GM23338 (cell line): ENCODE results near the gene PRKCH. TPM values are rescaled to one million over a fixed set of nuclear protein-coding genes. Genes with fewer than 3 reads are reported as not detected.
A peak's percentile ranks its signal among the peaks of the same experiment; 100 is the strongest.

ENCODE experiments used
- ATAC-seq: fragments of 200-7000 bp; cut with Tn5 transposase; 3 replicates; pipeline ENCODE4 v1.9.1; 2020
- DNase-seq: peaks from one replicate; pipeline ENCODE4 v3.0.0-alpha.2; 2015; ENCODE audit warnings: low spot score
- H2AFZ ChIP-seq: fragments of 200-600 bp; sonication (generic); 2 replicates; pipeline ENCODE4 v1.8.0; 2016; ENCODE audit warnings: antibody characterized with exemption, mild to moderate bottlenecking, moderate library complexity
- H3F3A ChIP-seq: fragments of 200-600 bp; sonication (generic); replicated peaks from 2 replicates; pipeline ENCODE4 v1.8.0; 2017; ENCODE audit warnings: antibody characterized with exemption, mixed run types, low read depth
- H3K27ac ChIP-seq: fragments of 200-600 bp; sonication (generic); 2 replicates; pipeline ENCODE4 v1.6.1; 2016; ENCODE audit warnings: low read depth
- H3K27me3 ChIP-seq: fragments of 200-600 bp; sonication (generic); 2 replicates; pipeline ENCODE4 v1.8.0; 2016; ENCODE audit warnings: mild to moderate bottlenecking, mixed run types, moderate library complexity; ENCODE audit not compliant: insufficient read depth
- H3K36me3 ChIP-seq: fragments of 200-600 bp; sonication (generic); 2 replicates; pipeline ENCODE4 v1.8.0; 2016; ENCODE audit warnings: mild to moderate bottlenecking; ENCODE audit not compliant: insufficient read depth
- H3K4me1 ChIP-seq: fragments of 200-600 bp; sonication (generic); 2 replicates; pipeline ENCODE4 v1.8.0; 2016; ENCODE audit warnings: mild to moderate bottlenecking, moderate library complexity; ENCODE audit not compliant: insufficient read depth
- H3K4me2 ChIP-seq: fragments of 200-600 bp; sonication (generic); 2 replicates; pipeline ENCODE4 v1.7.1; 2017; ENCODE audit warnings: mixed run types
- H3K4me3 ChIP-seq: fragments of 200-600 bp; sonication (generic); 2 replicates; pipeline ENCODE4 v1.6.1; 2016; ENCODE audit warnings: mixed run types
- H3K79me2 ChIP-seq: fragments of 200-600 bp; sonication (generic); replicated peaks from 2 replicates; pipeline ENCODE4 v1.8.0; 2017; ENCODE audit warnings: mild to moderate bottlenecking; ENCODE audit not compliant: insufficient read depth
- H3K9me2 ChIP-seq: fragments of 200-600 bp; sonication (generic); 2 replicates; pipeline ENCODE4 v1.8.0; 2017; ENCODE audit not compliant: insufficient read depth
- H4K20me1 ChIP-seq: fragments of 200-600 bp; sonication (generic); replicated peaks from 2 replicates; pipeline ENCODE4 v1.8.0; 2017; ENCODE audit warnings: mild to moderate bottlenecking; ENCODE audit not compliant: insufficient read depth
- H3K27ac Mint-ChIP-seq: 2 replicates; pipeline ENCODE4 v1.8.0; 2020; ENCODE audit warnings: inconsistent platforms, mild to moderate bottlenecking, moderate library complexity, mixed read lengths
- H3K27me3 Mint-ChIP-seq: 3 replicates; pipeline ENCODE4 v1.8.0; 2022; ENCODE audit warnings: low read depth, mild to moderate bottlenecking, moderate library complexity, mixed read lengths, inconsistent platforms; ENCODE audit not compliant: insufficient read depth, poor library complexity
- H3K36me3 Mint-ChIP-seq: 3 replicates; pipeline ENCODE4 v1.8.0; 2021; ENCODE audit warnings: low read depth, mild to moderate bottlenecking, inconsistent platforms, moderate library complexity, mixed read lengths
- H3K4me1 Mint-ChIP-seq: 3 replicates; pipeline ENCODE4 v1.8.0; 2020; ENCODE audit warnings: mild to moderate bottlenecking, inconsistent platforms, mixed read lengths
- H3K4me3 Mint-ChIP-seq: 3 replicates; pipeline ENCODE4 v1.8.0; 2021; ENCODE audit warnings: moderate library complexity, mild to moderate bottlenecking, inconsistent platforms, mixed read lengths
- H3K9me3 Mint-ChIP-seq: 3 replicates; pipeline ENCODE4 v1.8.0; 2020; ENCODE audit warnings: moderate library complexity, mild to moderate bottlenecking, inconsistent platforms, mixed read lengths
- CREB1 ChIP-seq: fragments of 250-450 bp; sonication (Bioruptor Pico); IDR thresholded peaks from 2 replicates; pipeline ENCODE4 v1.5.0; 2020; ENCODE audit warnings: low read depth, mild to moderate bottlenecking, moderate library complexity
- POLR2AphosphoS5 ChIP-seq: IDR thresholded peaks from 2 replicates; pipeline ENCODE4 v1.6.1; 2016; ENCODE audit warnings: antibody characterized with exemption, low read depth
- STAT1 ChIP-seq: IDR thresholded peaks from one replicate; pipeline ENCODE4 v1.6.1; 2016; ENCODE audit warnings: antibody characterized with exemption; ENCODE audit not compliant: unreplicated experiment
- ZNF114 ChIP-seq: fragments of 250-450 bp; sonication (Bioruptor Pico); IDR thresholded peaks from 2 replicates; pipeline ENCODE4 v1.5.0; 2020; ENCODE audit warnings: mild to moderate bottlenecking, moderate library complexity
- ZNF331 ChIP-seq: fragments of 250-450 bp; sonication (Bioruptor Pico); IDR thresholded peaks from 2 replicates; pipeline ENCODE4 v1.5.0; 2020; ENCODE audit warnings: low read depth, mild to moderate bottlenecking, moderate library complexity
- polyA plus RNA-seq: library from polyadenylated mRNA; unstranded; fragments of >200 nt; fragmentation: Nextera tagmentation; extraction: Ambion mirVana; gene quantifications from 2 replicates; pipeline ENCODE4 v1.2.1, GENCODE V29; 2016
- total RNA-seq: library from RNA; depleted of rRNA; stranded (reverse); fragments of >200 nt; shearing (Covaris generic); gene quantifications from 2 replicates; pipeline ENCODE4 v1.2.3, GENCODE V29; 2014
- TF ChIP-seq, protein P1 (sequence below): IDR thresholded peaks from 2 replicates; pipeline ENCODE4 v1.6.1; 2016; ENCODE audit warnings: antibody characterized with exemption
- TF ChIP-seq, protein P2 (sequence below): IDR thresholded peaks from one replicate; pipeline ENCODE4 v1.6.1; 2018; ENCODE audit warnings: antibody characterized with exemption; ENCODE audit not compliant: unreplicated experiment
- TF ChIP-seq, protein P3 (sequence below), 2 experiments: fragments of 200-600 bp in 1 of 2; sonication (generic) in 1 of 2; conservative IDR thresholded peaks; 2 replicates each; pipeline versions ENCODE4 v1.5.1 to v1.6.1; 2016 to 2017; ENCODE audit warnings: antibody characterized with exemption in 2 of 2, low read depth in 2 of 2, mild to moderate bottlenecking in 2 of 2, moderate library complexity in 1 of 2

The PRKCH gene
- total and polyA plus RNA-seq, 2 experiments from 2014 or later = 5.4 to 10.1 TPM

DNA sequence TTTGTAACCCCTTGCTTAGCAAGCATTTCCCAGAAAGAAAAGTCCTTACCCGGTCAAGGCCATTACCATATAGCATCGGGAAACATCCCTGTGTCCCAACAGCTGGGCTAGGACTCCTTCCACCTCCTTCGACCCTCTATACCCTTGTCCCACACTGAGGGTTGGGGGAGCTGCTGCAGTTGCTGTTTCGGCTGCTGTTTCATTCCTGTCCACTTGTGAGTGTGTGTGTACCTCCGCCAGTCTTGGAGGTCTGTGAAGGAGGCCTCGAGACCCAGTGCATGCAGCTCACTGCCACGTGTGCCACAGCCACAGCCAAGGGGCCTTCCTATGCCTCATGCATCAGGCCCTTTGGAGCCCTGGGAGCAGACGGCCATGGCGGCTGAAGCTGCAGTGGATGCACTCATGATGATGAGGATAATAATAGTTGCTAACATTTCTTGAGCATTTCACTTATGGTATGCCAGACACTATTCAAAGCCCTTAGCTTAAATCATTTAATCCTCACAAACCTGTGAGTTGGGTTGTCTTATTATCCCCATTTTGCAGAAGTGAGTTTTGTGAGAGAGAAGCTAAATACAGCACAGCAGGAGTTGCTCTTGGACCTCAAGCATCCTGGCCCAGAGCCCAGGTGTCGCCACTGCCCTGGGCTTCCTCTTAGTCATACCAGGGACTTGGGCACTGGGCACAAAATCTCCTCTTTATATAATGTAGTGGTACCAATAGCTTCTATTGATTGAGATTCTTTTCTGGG, 156.5 kb downstream of the PRKCH start:
- TF ChIP-seq, protein P1, sequence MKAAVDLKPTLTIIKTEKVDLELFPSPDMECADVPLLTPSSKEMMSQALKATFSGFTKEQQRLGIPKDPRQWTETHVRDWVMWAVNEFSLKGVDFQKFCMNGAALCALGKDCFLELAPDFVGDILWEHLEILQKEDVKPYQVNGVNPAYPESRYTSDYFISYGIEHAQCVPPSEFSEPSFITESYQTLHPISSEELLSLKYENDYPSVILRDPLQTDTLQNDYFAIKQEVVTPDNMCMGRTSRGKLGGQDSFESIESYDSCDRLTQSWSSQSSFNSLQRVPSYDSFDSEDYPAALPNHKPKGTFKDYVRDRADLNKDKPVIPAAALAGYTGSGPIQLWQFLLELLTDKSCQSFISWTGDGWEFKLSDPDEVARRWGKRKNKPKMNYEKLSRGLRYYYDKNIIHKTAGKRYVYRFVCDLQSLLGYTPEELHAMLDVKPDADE = no peak
- TF ChIP-seq ZNF331 (CRISPR knock-in tag) (no peak), ZNF114 (no peak), STAT1 (no peak)
- TF ChIP-seq, protein P2, sequence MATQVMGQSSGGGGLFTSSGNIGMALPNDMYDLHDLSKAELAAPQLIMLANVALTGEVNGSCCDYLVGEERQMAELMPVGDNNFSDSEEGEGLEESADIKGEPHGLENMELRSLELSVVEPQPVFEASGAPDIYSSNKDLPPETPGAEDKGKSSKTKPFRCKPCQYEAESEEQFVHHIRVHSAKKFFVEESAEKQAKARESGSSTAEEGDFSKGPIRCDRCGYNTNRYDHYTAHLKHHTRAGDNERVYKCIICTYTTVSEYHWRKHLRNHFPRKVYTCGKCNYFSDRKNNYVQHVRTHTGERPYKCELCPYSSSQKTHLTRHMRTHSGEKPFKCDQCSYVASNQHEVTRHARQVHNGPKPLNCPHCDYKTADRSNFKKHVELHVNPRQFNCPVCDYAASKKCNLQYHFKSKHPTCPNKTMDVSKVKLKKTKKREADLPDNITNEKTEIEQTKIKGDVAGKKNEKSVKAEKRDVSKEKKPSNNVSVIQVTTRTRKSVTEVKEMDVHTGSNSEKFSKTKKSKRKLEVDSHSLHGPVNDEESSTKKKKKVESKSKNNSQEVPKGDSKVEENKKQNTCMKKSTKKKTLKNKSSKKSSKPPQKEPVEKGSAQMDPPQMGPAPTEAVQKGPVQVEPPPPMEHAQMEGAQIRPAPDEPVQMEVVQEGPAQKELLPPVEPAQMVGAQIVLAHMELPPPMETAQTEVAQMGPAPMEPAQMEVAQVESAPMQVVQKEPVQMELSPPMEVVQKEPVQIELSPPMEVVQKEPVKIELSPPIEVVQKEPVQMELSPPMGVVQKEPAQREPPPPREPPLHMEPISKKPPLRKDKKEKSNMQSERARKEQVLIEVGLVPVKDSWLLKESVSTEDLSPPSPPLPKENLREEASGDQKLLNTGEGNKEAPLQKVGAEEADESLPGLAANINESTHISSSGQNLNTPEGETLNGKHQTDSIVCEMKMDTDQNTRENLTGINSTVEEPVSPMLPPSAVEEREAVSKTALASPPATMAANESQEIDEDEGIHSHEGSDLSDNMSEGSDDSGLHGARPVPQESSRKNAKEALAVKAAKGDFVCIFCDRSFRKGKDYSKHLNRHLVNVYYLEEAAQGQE = no peak
- TF ChIP-seq, protein P3, sequence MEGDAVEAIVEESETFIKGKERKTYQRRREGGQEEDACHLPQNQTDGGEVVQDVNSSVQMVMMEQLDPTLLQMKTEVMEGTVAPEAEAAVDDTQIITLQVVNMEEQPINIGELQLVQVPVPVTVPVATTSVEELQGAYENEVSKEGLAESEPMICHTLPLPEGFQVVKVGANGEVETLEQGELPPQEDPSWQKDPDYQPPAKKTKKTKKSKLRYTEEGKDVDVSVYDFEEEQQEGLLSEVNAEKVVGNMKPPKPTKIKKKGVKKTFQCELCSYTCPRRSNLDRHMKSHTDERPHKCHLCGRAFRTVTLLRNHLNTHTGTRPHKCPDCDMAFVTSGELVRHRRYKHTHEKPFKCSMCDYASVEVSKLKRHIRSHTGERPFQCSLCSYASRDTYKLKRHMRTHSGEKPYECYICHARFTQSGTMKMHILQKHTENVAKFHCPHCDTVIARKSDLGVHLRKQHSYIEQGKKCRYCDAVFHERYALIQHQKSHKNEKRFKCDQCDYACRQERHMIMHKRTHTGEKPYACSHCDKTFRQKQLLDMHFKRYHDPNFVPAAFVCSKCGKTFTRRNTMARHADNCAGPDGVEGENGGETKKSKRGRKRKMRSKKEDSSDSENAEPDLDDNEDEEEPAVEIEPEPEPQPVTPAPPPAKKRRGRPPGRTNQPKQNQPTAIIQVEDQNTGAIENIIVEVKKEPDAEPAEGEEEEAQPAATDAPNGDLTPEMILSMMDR (conservative IDR thresholded peaks at IDR 0.05; ENCODE audit: low read depth in 2 of 2) = no peak
- Histone ChIP-seq H3K9me2 (no peaks in the 10 kb centered on the region), H3K4me1 (peaks cover under 1% of the 10 kb centered on the region), H3K36me3 (no peaks in the 10 kb centered on the region), H3K27ac (no peak overlapping the region), H3F3A (no peaks in the 10 kb centered on the region), H2AFZ (no peak overlapping the region), H3K79me2 (no peaks in the 10 kb centered on the region), H3K4me2 (no peak overlapping the region), H3K4me3 (no peak overlapping the region), H3K27me3 (no peaks in the 10 kb centered on the region), H4K20me1 (no peaks in the 10 kb centered on the region)
- ATAC-seq (no peak; the same call in 2 of the 3 replicates), DNase-seq (no peak)
- Mint-ChIP-seq H3K9me3 (no peaks in the 10 kb centered on the region), H3K36me3 (no peaks in the 10 kb centered on the region), H3K27me3 (no peaks in the 10 kb centered on the region), H3K27ac (peak overlapping the region; percentile 44; the same call in 1 of the 2 replicates), H3K4me3 (no peak overlapping the region), H3K4me1 (peaks cover 22% of the 10 kb centered on the region)

DNA sequence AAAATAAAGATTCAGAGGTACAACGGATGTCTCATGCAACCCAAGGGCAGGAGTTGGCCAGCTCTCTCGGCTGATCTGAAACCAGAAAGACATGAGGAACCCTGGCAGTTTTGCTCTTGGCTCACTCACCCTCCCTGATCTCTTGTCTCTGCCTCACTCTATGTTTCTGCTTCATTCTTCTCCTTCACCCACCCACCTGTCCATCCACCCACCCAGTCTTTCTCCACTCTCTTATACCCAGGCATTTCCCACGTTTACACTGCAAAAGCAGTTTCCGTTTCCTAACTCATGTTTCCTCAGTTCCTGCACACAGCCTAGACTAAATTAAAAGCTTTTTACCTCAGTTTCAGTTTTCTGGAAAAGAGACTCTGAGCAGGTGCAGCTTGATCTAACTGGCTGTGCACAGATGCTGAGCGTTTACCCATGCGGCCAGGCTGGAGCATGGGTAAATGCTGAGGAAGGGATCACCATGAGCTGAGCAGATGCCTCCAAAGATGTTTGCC, 157.6 kb downstream of the PRKCH start:
- DNase-seq = no peak
- no peak overlapping the region for H3K4me2 ChIP-seq
- 0 out of 2 replicates have a peak overlapping the region, but pooled peaks have one; percentile 6 for H3K27ac Mint-ChIP-seq
- no peaks in the 10 kb centered on the region for H3K9me3 Mint-ChIP-seq
- H4K20me1 ChIP-seq = no peaks in the 10 kb centered on the region
- H3K79me2 ChIP-seq = no peaks in the 10 kb centered on the region
- no peaks in the 10 kb centered on the region for H3K27me3 Mint-ChIP-seq
- H3K27ac ChIP-seq = no peak overlapping the region
- no peaks in the 10 kb centered on the region for H3K27me3 ChIP-seq
- H3K4me3 ChIP-seq = no peak overlapping the region
- H3K4me3 Mint-ChIP-seq = no peak overlapping the region
- H3K9me2 ChIP-seq = no peaks in the 10 kb centered on the region
- H2AFZ ChIP-seq = no peak overlapping the region
- peaks cover 20% of the 10 kb centered on the region; the same call in 2 of the 3 replicates for H3K4me1 Mint-ChIP-seq
- H3K36me3 Mint-ChIP-seq = no peaks in the 10 kb centered on the region
- H3K36me3 ChIP-seq = no peaks in the 10 kb centered on the region
- no peaks in the 10 kb centered on the region for H3K4me1 ChIP-seq
- no peaks in the 10 kb centered on the region for H3F3A ChIP-seq
- ATAC-seq = no peak
- TF ChIP-seq, protein P2 = no peak
- TF ChIP-seq STAT1 (no peak), POLR2AphosphoS5 (no peak), CREB1 (CRISPR knock-in tag) (no peak)
- TF ChIP-seq, protein P3 (conservative IDR thresholded peaks at IDR 0.05; ENCODE audit: low read depth in 2 of 2) = no peak
- TF ChIP-seq, protein P1 = no peak
